ENCODE data around the gene MSANTD7.

DNA sequence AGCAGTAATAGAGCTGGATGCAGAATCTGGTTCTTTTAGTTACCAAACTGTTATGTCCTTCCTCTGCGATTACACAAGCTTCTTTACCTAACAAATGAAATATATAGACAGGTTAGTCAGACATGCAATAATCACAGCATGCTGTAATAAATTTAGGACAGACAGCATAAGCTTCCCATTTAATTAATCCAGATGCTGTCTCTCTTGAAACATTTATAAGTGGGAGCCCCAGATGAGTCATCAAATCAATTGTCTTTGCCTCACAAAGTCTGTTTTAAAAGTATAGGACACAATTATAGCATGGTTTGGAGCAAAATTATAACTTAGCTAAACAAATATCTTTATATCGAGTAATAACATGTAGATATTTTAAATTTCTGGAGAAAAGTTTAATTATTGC, 1.9 kb upstream of the MSANTD7 start:
- TF ChIP-seq, protein P1, sequence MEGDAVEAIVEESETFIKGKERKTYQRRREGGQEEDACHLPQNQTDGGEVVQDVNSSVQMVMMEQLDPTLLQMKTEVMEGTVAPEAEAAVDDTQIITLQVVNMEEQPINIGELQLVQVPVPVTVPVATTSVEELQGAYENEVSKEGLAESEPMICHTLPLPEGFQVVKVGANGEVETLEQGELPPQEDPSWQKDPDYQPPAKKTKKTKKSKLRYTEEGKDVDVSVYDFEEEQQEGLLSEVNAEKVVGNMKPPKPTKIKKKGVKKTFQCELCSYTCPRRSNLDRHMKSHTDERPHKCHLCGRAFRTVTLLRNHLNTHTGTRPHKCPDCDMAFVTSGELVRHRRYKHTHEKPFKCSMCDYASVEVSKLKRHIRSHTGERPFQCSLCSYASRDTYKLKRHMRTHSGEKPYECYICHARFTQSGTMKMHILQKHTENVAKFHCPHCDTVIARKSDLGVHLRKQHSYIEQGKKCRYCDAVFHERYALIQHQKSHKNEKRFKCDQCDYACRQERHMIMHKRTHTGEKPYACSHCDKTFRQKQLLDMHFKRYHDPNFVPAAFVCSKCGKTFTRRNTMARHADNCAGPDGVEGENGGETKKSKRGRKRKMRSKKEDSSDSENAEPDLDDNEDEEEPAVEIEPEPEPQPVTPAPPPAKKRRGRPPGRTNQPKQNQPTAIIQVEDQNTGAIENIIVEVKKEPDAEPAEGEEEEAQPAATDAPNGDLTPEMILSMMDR (IDR thresholded peaks at IDR 0.05): no peak
- TF ChIP-seq POLR2A (IDR thresholded peaks at IDR 0.05) (no peak), POLR2AphosphoS5 (IDR thresholded peaks at IDR 0.05) (no peak)

Measured in stomach (tissue), 4 donors.